Measurements from ENCODE around the gene TMEM135.

The TMEM135 gene

DNA sequence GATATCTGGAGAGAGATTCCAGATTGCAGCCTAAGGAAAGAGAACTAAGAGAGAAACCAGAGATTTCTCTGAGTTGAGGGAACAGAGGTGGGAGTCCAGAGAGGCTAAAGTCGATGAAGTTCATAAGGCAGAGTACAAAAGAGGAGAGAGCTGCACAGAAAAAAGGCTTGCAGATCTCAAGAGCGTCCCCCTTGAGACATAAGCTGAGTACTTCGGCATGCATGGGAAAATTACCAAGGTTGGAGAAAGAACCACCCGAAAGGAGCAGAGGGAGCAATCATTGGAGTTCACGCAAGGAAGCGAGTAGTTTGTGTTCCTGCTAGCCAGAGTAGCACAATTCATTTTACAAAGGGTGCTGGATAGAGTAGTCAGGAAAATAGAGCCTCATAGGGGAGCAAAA lies 293.5 kb downstream of the TMEM135 start:
- FAIRE-seq: no peak
- TF ChIP-seq POLR2A (IDR thresholded peaks at IDR 0.05; ENCODE audit: low read depth, low read length): no peak
- no peak for DNase-seq (ENCODE audit: insufficient read length, low spot score)

DNA sequence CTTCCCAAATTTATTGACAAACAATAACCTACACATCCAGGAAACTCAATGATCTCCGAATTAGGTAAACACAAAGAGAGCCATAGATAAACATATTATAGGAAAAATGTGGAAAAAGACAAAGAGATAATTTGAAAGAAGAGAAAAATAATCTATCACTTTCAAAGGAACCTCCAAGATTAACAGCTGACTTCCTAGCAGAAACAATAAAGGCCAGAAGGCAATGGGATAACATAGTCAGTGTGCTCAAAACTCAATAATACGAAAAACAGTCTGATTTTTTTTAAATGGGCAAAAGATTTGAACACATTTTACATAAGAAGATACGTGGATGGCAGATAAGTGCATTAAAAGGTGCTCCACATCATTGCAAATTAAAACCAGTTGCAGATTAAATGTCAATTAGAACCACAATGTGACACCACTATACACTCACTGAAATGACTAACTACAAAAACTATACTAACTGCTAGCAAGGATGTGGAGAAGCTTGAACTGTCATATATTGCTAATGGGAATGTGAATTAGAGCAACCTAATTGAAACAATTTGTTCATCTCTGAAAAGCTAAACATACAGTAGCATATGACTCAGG lies 300.4 kb downstream of the TMEM135 start:
- DNase-seq (ENCODE audit: insufficient read length, low spot score): no peak
- no peak for TF ChIP-seq POLR2A (IDR thresholded peaks at IDR 0.05; ENCODE audit: low read depth, low read length)
- no peak for FAIRE-seq

DNA sequence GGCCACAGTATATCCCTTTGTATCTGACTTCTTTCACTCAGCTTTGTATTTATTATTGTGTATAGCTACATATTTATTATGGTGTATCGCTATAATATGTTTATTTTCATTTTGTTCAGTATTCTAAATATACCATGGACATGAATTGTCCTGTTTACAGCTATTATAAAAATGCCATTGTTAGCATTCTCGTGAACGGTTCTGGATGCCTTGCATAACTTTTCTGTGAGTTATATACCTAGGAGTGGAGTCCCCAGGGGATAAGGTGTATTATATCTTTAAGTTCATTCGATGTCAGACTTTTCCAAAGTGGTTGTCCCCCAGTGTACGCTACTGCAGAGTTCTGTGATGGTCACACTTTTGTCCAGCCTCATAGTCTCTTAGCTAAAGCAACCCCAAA lies 301.7 kb downstream of the TMEM135 start:
- no peak for DNase-seq (ENCODE audit: insufficient read length, low spot score)
- no peak for FAIRE-seq
- no peak for TF ChIP-seq POLR2A (IDR thresholded peaks at IDR 0.05; ENCODE audit: low read depth, low read length)

DNA sequence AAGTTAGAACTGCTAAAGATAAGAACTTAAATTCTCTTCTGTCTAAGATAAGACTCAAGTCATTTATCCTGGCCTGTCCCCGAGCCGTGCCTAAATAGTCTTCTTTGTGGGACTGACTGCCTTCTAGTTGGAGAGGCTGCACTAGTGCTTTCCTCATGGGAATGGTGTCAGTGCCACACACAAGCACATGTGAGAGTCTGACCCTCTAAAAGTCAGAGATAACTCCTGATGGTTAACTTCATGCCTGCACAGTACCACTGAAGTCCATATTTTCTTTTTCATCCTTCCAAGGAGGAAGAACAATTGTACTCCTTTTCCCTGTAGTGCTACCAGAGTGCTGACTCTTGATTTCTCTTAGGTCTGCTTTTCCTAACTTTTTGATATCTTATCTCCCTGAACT lies 309.7 kb downstream of the TMEM135 start:
- FAIRE-seq (no peak), DNase-seq (ENCODE audit: insufficient read length, low spot score) (no peak)
- TF ChIP-seq POLR2A (IDR thresholded peaks at IDR 0.05; ENCODE audit: low read depth, low read length): no peak

DNA sequence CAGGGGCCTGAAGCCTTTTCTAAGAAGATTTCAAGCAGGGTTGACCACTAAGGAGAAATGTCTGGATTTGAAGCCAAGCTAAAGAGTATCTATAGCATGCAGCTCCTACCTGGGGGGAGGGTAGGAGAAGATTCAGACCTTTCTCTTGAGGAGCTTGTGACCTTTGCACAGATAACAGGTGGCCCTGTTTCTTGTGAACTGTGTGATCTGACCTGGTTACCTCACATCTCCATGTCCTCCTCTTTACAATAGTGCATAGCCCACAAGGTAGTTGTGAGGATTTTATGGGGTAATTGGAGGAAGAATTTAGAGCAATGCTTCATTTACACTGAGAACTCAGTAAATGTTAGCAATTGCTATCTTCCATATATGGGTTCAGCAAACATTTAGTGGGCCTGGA lies 310.1 kb downstream of the TMEM135 start:
- no peak for DNase-seq (ENCODE audit: insufficient read length, low spot score)
- no peak for FAIRE-seq
- TF ChIP-seq POLR2A (IDR thresholded peaks at IDR 0.05; ENCODE audit: low read depth, low read length): no peak

DNA sequence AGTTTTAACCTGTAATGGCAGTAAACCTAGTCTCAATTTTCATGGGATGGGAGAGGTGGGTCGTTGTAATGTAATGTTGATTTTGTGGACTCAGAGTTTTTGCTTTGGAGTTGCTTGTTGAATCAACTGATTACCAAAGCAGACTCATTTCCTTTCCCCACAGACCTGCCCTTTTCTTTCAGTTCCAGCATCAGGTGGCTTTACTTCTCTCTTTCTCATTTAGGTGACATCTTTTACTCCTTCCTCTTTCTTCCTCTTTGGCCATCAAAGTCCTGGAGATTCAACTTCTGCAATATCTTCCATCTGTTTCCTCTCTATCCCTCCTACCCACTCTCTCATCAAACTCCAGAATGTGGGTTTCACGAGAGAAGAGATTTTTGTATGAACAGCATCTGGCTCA lies 313.9 kb downstream of the TMEM135 start:
- no peak for DNase-seq (ENCODE audit: insufficient read length, low spot score)

DNA sequence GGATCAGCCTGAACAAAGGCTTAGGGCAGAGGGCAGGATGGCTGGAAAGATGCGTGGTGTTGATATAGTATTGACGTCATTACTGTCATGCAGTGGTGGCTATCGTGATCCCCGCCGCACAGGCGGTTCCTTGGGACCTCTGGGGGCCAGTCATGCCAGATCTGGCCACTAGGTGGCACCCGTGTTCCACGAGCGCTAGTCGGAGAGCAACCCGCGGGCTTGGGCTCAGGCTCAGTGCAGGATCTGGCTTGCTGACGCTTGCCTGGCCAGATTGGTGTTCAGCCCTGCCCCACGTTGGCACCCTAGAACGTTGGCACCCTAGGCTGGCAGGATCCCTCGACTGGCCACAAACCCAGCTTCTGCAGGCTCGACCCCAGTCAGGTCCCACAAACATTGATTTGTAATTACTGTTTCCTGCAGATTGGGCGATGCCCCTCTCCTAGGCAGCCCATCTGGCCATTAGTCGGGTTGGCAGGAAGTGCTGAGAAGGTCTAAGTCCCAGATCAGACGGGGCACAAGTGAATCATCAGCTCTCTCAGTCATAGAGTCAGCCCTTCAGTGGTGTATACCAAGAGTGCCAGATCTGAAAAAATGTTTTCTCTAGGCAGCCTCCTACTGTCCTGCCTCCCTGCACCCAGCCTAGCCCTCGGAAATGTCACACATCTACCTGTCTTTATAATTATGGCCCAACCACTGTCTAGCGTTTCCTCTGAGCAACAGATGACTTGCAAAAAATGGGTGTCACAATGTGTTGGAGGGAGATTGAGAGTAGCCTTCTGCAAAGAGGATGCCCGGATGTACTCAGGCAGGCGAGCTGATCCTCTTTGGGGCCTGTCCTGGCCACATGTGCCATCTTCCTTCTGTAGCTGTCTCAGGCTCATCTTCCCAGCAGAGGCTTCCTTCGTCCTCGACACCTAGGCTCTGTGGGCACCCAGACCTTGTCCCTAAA lies 315.3 kb downstream of the TMEM135 start:
- FAIRE-seq (peak; percentile 87), DNase-seq (ENCODE audit: insufficient read length, low spot score) (peak; percentile 61)

More for the DNA sequence above, 313.9 kb downstream of the TMEM135 start:
- no peak for TF ChIP-seq POLR2A (IDR thresholded peaks at IDR 0.05; ENCODE audit: low read depth, low read length)
- FAIRE-seq: no peak

DNA sequence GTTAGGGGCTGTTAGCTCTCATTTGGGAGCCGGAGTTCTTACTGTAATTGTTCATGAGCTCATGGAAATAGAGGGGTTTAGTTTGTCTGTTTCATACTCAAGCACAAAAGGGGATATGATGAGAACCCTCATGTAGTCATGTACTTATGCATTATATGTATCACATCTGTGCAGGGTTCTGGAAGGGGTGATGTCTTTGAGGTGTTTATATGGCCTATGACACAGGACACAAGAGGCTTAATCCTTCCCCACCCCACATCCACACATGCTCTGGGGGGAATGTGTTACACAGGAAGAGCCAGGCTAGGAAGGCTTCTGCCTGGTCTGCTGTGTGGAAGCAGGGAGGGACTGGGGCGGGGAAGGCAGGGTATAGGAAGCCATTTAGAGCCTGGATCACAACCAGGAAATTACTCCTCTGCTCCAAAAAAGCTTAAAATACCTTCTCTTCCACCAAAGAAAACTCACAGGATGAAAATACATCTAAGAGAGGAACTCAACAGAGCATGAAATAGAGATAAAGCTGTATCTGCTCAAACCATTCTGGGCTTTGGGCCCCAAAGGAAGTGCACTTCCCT lies 316.1 kb downstream of the TMEM135 start:
- no peak for TF ChIP-seq POLR2A (IDR thresholded peaks at IDR 0.05; ENCODE audit: low read depth, low read length)
- no peak for DNase-seq (ENCODE audit: insufficient read length, low spot score)
- no peak for FAIRE-seq

More for the DNA sequence above, 315.3 kb downstream of the TMEM135 start:
- no peak for TF ChIP-seq POLR2A (IDR thresholded peaks at IDR 0.05; ENCODE audit: low read depth, low read length)

DNA sequence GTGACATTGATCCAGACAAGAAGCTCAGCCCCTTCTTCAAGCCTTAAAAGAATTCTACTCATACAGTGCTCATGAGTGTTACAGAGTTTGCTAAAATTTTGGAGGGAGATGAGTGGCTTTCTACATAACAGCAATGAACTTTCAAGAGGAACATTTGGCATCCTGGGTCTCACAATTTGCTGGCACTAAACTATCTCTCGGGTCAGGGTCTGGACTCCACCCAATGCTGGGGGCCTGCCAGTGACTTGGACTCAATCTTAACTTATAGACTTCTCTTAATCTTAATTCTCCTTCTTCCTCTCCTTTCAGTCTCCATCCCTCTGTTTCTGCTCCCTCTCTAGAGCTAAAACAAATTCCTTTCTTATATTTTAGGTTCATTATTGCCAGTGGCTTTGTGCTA lies 317.9 kb downstream of the TMEM135 start:
- FAIRE-seq: no peak
- no peak for DNase-seq (ENCODE audit: insufficient read length, low spot score)
- no peak for TF ChIP-seq POLR2A (IDR thresholded peaks at IDR 0.05; ENCODE audit: low read depth, low read length)

DNA sequence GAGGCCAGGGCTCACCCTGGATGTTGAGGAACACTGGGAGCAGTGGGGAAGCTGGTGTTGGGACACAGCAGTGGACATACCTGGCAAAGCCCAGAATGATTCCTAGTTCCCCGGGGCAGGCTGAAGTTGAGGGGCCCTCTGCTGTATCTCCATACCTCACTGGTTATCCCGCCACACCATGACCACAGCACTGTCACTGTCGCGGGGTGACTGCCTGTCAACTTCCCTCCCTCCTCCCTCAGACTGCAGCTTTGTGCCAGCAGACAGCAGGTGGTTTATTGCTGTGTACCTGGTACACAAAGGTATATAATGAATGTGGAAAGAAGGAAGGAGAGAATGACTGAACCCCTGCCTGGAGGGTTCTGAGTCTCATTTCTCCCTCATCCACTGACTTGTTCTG lies 318.7 kb downstream of the TMEM135 start:
- DNase-seq (ENCODE audit: insufficient read length, low spot score): no peak
- FAIRE-seq: no peak
- no peak for TF ChIP-seq POLR2A (IDR thresholded peaks at IDR 0.05; ENCODE audit: low read depth, low read length)

DNA sequence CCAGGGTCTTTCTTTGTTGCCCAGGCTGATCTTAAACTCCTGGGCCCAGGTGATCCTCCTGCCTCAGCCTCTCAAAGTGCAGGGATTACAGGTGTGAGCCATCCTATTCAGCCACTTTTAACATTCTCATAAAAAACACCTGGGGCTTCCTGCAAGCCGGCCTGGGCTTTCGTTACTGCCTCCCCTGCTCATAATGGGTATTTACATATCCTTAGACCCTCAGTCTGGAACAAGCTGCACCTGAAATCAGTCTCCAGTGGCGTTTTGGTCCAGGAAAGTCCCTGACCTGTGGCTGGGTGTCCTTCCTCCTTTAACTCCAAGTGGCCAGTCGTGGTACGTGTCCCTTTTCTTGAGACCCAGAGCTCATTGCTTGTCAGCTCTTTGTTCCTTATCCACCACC lies 320.7 kb downstream of the TMEM135 start:
- TF ChIP-seq POLR2A (IDR thresholded peaks at IDR 0.05; ENCODE audit: low read depth, low read length): no peak
- no peak for FAIRE-seq
- no peak for DNase-seq (ENCODE audit: insufficient read length, low spot score)

DNA sequence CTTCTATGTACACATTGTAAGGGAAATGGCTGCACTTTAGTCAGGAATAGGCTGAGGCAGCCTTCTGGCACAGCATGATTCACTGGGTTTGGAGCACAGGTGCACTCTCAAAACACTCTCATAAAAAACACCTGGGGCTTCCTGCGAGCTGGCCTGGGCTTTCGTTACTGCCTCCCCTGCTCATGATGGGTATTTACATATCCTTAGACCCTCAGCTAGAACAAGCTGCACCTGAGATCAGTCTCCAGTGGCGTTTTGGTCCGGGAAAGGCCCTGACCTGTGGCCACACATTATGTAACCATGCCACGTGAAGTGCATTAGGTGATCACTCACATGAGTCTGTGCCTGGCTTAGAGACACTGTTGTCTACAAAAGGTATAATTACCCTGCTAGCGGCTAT lies 321.7 kb downstream of the TMEM135 start:
- DNase-seq (ENCODE audit: insufficient read length, low spot score) (no peak), FAIRE-seq (no peak)
- no peak for TF ChIP-seq POLR2A (IDR thresholded peaks at IDR 0.05; ENCODE audit: low read depth, low read length)

DNA sequence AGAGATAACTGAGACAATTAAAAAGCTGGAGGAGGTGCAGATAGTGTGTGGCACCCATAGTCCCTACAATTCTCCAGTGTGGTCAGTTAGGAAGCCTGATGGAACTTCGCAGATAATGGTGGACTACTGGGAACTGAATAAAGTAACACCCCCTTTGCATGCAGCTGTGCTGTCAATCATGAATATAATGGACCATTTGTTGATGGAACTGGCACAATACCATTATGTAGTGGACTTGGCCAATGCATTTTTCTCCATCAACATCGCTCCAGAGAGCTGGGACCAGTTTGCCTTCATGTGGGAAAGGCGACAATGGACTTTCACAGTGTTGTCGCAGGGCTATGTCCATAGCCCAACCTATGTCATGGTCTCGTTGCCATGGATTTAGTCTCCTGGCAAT lies 324.2 kb downstream of the TMEM135 start:
- no peak for DNase-seq (ENCODE audit: insufficient read length, low spot score)
- FAIRE-seq: no peak
- no peak for TF ChIP-seq POLR2A (IDR thresholded peaks at IDR 0.05; ENCODE audit: low read depth, low read length)

DNA sequence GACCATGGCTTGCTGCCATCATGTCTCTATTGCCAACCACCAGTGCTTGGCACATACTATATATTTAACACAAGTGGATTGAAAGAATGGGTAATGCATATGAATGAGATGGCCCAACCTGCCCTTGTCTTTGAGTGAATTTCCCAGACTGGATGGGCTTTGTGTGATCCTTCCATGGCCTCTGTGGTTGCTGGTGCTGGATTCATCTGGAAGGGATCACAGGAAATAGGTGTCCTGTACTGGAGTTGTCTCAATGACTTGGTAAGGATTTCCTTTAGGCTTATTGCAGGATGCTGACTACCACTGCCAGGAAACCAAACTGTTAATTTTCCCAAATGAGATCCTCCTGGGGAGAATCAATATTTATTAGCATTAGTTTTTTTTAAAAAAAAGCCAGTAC lies 328.6 kb downstream of the TMEM135 start:
- DNase-seq (ENCODE audit: insufficient read length, low spot score) (no peak), FAIRE-seq (no peak)
- TF ChIP-seq POLR2A (IDR thresholded peaks at IDR 0.05; ENCODE audit: low read depth, low read length): no peak

Measured in H54 (cell line).